Adrenal gland (tissue), 5 donors: ENCODE measurements around the gene NFYC.

Experiments used
- CTCF ChIP-seq, 6 experiments: fragments of 450-650 bp in 4 of 6; fragments of 200-600 bp in 2 of 6; sonication (generic) in 1 of 6; IDR thresholded peaks; 1 replicate in 5 of 6; 2 replicates in 1 of 6; pipeline versions ENCODE4 v1.5.1 to v1.8.0; 2016 to 2021; ENCODE audit warnings: antibody characterized with exemption in 6 of 6, mild to moderate bottlenecking in 2 of 6, moderate library complexity in 1 of 6
- POLR2A ChIP-seq, 2 donors: fragments of 450-650 bp; IDR thresholded peaks; one replicate each; pipeline ENCODE4 v1.6.1; 2017; ENCODE audit warnings: antibody characterized with exemption in 2 of 2, mild to moderate bottlenecking in 2 of 2, moderate library complexity in 1 of 2
- donor health status: DM: no; HTN: no; CAD: no.

GRCh38 chr1:40652979-40653378, 38.5 kb upstream of the NFYC start:
- no peak for TF ChIP-seq CTCF (IDR thresholded peaks at IDR 0.05)
- TF ChIP-seq POLR2A (IDR thresholded peaks at IDR 0.05), result no peak
